ENCODE results near the gene TRPV5. TPM values are rescaled to one million over a fixed set of nuclear protein-coding genes. Genes with fewer than 3 reads are reported as not detected.
"Not testable (repeated sequence)": the region's sequence is repeated elsewhere in the genome, so short reads cannot be mapped to it uniquely, and the experiment has no call there.

The TRPV5 gene
- total RNA-seq = not detected

DNA sequence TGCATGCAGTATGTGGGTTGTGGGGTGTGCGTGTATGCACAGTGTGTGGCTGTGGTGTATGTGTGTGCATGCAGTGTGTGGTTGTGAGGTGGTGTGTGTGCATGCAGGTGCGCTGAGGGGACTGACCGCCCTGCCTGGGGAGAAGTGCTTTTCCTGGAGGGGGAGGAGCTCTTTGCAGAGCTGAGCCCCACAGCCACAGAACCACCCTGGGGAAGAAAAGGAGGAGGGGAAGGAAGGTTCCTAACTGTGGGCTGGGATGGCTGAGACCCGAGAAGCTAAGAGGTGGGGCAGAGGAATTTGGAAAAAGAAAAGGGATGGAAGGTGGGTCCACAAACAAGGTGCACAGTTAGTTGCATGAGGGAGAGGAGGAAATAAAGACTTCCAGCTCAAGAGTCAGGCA is at the start of gene TRPV5:
Gene TRPV5 (minus strand): TSS at position 123 of the 400 bp plus-strand sequence. CDS start 287 bp downstream, outside the sequence.
- H3K27ac ChIP-seq (ENCODE audit: low read depth, low read length) = no peak within 1 kb of the TSS
- no peaks in the 10 kb centered on the region for H3K36me3 ChIP-seq (ENCODE audit: control insufficient read depth in 3 of 3, insufficient read depth in 3 of 3, low read length in 3 of 3)
- peaks cover 0 to 9% (median 4%) of the 10 kb centered on the region in 3 donors for H3K27me3 ChIP-seq (ENCODE audit: control insufficient read depth in 3 of 3, insufficient read depth in 3 of 3, low read length in 3 of 3)
- no peaks in the 10 kb centered on the region for H3K9me3 ChIP-seq (ENCODE audit: control insufficient read depth in 3 of 3, low read length in 3 of 3)
- H3K4me1 ChIP-seq (ENCODE audit: control insufficient read depth in 3 of 3, insufficient read depth in 3 of 3, low read length in 3 of 3) = no peaks in the 10 kb centered on the region
- H3K9ac ChIP-seq (ENCODE audit: low read depth in 1 of 3, low read length in 3 of 3) = no peak within 1 kb of the TSS
- H3K4me3 ChIP-seq (ENCODE audit: low read length in 3 of 3) = no peak within 1 kb of the TSS

DNA sequence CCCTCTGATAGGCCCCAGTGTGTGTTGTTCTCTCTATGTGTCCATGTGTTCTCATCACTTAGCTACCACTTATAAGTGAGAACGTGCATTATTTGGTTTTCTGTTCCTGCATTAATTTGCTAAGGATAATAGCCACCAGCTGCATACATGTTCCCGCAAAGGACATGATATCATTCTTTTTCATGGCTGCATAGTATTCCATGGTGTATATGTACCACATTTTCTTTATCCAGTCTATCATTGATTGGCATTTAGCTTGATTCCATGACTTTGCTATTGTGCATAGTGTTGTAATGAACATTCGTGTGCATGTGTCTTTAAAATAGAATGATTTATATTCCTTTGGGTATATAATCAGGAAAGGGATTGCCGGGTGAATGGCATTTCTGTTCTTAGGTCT is 44.9 kb upstream of the TRPV5 start:
- H3K9ac ChIP-seq (ENCODE audit: low read depth in 1 of 3, low read length in 3 of 3); H3K27me3 ChIP-seq (ENCODE audit: control insufficient read depth in 3 of 3, insufficient read depth in 3 of 3, low read length in 3 of 3); H3K27ac ChIP-seq (ENCODE audit: low read depth, low read length); H3K9me3 ChIP-seq (ENCODE audit: control insufficient read depth in 3 of 3, low read length in 3 of 3); H3K4me1 ChIP-seq (ENCODE audit: control insufficient read depth in 3 of 3, insufficient read depth in 3 of 3, low read length in 3 of 3); H3K36me3 ChIP-seq (ENCODE audit: control insufficient read depth in 3 of 3, insufficient read depth in 3 of 3, low read length in 3 of 3); H3K4me3 ChIP-seq (ENCODE audit: low read length in 3 of 3): not testable (repeated sequence)

DNA sequence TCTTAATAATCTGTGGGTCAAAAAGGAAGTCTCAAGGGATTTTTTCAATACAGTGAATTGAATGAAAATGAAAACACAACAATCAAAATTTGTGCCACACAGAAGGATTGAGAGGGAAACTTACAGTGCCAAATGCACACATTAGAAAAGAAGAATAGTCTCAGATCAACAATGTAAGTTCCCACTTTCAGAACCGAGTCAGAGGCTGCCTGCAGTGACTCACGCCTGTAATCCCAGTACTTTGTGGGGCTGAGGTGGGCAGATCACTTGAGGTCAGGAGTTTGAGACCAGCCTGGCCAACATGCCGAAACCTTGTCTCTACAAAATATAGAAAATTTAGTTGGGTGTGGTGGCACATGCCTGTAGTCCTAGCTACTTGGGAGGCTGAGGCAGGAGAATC is 41.1 kb upstream of the TRPV5 start:
- H3K9me3 ChIP-seq (ENCODE audit: control insufficient read depth in 3 of 3, low read length in 3 of 3) = peaks cover 0 to 5% (median 0%) of the 10 kb centered on the region in 3 donors
- no peak overlapping the region for H3K4me3 ChIP-seq (ENCODE audit: low read length in 3 of 3)
- H3K27ac ChIP-seq (ENCODE audit: low read depth, low read length) = no peak overlapping the region
- no peak overlapping the region for H3K9ac ChIP-seq (ENCODE audit: low read depth in 1 of 3, low read length in 3 of 3)
- H3K27me3 ChIP-seq (ENCODE audit: control insufficient read depth in 3 of 3, insufficient read depth in 3 of 3, low read length in 3 of 3) = no peaks in the 10 kb centered on the region
- no peaks in the 10 kb centered on the region for H3K4me1 ChIP-seq (ENCODE audit: control insufficient read depth in 3 of 3, insufficient read depth in 3 of 3, low read length in 3 of 3)
- H3K36me3 ChIP-seq (ENCODE audit: control insufficient read depth in 3 of 3, insufficient read depth in 3 of 3, low read length in 3 of 3) = no peaks in the 10 kb centered on the region

DNA sequence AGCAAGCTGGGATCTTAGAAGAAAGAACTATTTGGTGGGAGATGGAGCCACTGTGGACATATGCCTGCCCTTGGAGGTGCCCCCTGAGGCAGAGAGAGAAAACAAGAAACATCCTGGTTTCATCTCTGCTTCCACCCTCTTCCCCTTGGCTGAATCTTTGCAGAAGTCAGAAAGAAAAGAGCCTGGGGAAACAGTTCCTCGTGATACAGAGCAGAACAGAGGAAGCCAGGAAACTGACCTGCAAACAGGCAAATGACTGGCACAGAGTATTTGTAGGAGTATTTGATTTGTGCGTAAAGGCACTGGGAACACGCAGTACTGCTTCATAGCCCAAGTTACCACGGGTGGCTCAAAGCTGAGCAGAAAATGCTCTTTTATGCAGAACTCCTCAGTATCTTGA is 35.6 kb upstream of the TRPV5 start:
- no peaks in the 10 kb centered on the region for H3K4me1 ChIP-seq (ENCODE audit: control insufficient read depth in 3 of 3, insufficient read depth in 3 of 3, low read length in 3 of 3)
- H3K9ac ChIP-seq (ENCODE audit: low read depth in 1 of 3, low read length in 3 of 3) = no peak overlapping the region
- no peaks in the 10 kb centered on the region for H3K9me3 ChIP-seq (ENCODE audit: control insufficient read depth in 3 of 3, low read length in 3 of 3)
- H3K4me3 ChIP-seq (ENCODE audit: low read length in 3 of 3) = no peak overlapping the region
- no peaks in the 10 kb centered on the region for H3K36me3 ChIP-seq (ENCODE audit: control insufficient read depth in 3 of 3, insufficient read depth in 3 of 3, low read length in 3 of 3)
- H3K27me3 ChIP-seq (ENCODE audit: control insufficient read depth in 3 of 3, insufficient read depth in 3 of 3, low read length in 3 of 3) = no peaks in the 10 kb centered on the region
- no peak overlapping the region for H3K27ac ChIP-seq (ENCODE audit: low read depth, low read length)

DNA sequence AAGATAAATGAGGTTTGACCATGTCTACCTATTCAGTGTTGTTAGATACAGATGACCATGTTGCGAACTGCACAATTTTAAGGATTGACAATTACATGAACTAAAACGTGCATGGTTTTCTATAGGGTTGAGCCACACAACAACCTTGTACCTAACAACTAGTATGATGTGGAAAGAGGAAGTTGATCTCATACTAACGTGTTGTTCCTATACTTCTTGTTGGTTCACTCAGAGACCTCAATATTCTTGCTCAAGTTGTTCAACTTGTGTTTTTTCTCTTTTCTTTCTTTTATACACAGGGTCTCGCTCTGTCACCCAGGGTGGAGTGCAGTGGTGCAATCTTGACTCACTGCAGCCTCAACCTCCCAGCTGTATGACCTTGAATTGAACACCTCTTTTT is 34.7 kb upstream of the TRPV5 start:
- Histone ChIP-seq H3K4me1 (ENCODE audit: control insufficient read depth in 3 of 3, insufficient read depth in 3 of 3, low read length in 3 of 3) (no peaks in the 10 kb centered on the region), H3K36me3 (ENCODE audit: control insufficient read depth in 3 of 3, insufficient read depth in 3 of 3, low read length in 3 of 3) (no peaks in the 10 kb centered on the region), H3K27me3 (ENCODE audit: control insufficient read depth in 3 of 3, insufficient read depth in 3 of 3, low read length in 3 of 3) (peaks cover 0 to 7% (median 0%) of the 10 kb centered on the region in 3 donors), H3K9ac (ENCODE audit: low read depth in 1 of 3, low read length in 3 of 3) (no peak overlapping the region), H3K9me3 (ENCODE audit: control insufficient read depth in 3 of 3, low read length in 3 of 3) (no peaks in the 10 kb centered on the region), H3K27ac (ENCODE audit: low read depth, low read length) (no peak overlapping the region), H3K4me3 (ENCODE audit: low read length in 3 of 3) (no peak overlapping the region)

DNA sequence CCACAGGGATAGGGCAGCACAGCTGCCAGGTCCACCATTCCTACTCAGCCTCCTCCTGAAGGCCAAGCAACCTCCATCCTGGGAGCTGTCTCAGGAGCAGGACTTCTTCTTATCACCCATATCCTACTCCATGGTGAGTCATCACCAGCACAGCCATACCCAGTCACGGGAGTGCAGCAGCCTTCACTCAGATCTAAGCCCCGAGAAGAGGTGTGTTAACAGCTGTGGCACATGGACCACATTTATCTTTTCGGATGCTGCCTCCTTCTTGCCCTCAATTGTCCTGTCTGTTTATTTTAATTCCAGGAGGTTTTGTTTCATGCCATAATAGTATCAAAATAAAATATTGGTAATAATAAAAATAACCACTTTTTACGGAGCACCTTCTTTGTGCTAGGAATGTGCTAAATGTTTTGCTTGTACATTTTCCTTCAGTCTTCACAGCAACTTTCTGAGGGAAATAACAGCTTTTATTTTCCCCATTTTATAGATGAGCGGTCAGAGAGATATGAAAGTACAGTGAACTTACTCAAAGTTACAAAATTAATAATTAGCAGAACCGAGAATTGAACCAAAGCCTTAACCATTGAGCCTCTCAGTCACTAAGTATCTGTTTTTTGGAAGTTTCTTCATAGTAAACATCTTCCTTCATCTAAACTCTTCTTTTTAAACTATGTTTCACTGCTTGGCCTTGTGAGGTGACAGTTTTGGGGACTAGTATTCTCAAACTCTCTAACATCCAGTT is 31.1 kb upstream of the TRPV5 start:
- Histone ChIP-seq H3K4me3 (ENCODE audit: low read length in 3 of 3) (no peak overlapping the region), H3K9ac (ENCODE audit: low read depth in 1 of 3, low read length in 3 of 3) (no peak overlapping the region), H3K4me1 (ENCODE audit: control insufficient read depth in 3 of 3, insufficient read depth in 3 of 3, low read length in 3 of 3) (no peaks in the 10 kb centered on the region), H3K27ac (ENCODE audit: low read depth, low read length) (no peak overlapping the region), H3K36me3 (ENCODE audit: control insufficient read depth in 3 of 3, insufficient read depth in 3 of 3, low read length in 3 of 3) (no peaks in the 10 kb centered on the region), H3K9me3 (ENCODE audit: control insufficient read depth in 3 of 3, low read length in 3 of 3) (no peaks in the 10 kb centered on the region), H3K27me3 (ENCODE audit: control insufficient read depth in 3 of 3, insufficient read depth in 3 of 3, low read length in 3 of 3) (peaks cover 0 to 7% (median 0%) of the 10 kb centered on the region in 3 donors)

DNA sequence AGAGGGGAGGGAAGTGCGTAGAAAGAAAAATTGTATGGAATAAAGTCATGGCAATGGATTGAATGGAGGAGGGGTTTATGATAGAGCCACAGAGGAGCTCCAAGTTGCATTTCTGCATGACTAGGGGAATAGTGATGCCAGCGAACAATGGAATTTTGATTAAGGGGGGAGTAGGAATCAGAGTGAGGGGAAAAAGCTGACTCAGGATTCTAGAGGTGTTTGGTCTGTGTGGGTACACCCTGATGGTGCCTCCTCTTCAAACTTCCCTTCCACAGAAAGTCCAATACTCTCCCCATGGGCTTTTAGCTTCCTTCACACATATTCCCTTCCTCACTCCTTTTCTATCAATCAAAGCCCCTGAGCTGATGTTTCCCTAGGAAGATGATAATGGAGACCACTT is 30.4 kb upstream of the TRPV5 start:
- H3K4me1 ChIP-seq (ENCODE audit: control insufficient read depth in 3 of 3, insufficient read depth in 3 of 3, low read length in 3 of 3) = no peaks in the 10 kb centered on the region
- no peak overlapping the region for H3K4me3 ChIP-seq (ENCODE audit: low read length in 3 of 3)
- H3K27me3 ChIP-seq (ENCODE audit: control insufficient read depth in 3 of 3, insufficient read depth in 3 of 3, low read length in 3 of 3) = peaks cover 0 to 7% (median 0%) of the 10 kb centered on the region in 3 donors
- H3K9ac ChIP-seq (ENCODE audit: low read depth in 1 of 3, low read length in 3 of 3) = no peak overlapping the region
- H3K9me3 ChIP-seq (ENCODE audit: control insufficient read depth in 3 of 3, low read length in 3 of 3) = no peaks in the 10 kb centered on the region
- H3K27ac ChIP-seq (ENCODE audit: low read depth, low read length) = no peak overlapping the region
- no peaks in the 10 kb centered on the region for H3K36me3 ChIP-seq (ENCODE audit: control insufficient read depth in 3 of 3, insufficient read depth in 3 of 3, low read length in 3 of 3)

DNA sequence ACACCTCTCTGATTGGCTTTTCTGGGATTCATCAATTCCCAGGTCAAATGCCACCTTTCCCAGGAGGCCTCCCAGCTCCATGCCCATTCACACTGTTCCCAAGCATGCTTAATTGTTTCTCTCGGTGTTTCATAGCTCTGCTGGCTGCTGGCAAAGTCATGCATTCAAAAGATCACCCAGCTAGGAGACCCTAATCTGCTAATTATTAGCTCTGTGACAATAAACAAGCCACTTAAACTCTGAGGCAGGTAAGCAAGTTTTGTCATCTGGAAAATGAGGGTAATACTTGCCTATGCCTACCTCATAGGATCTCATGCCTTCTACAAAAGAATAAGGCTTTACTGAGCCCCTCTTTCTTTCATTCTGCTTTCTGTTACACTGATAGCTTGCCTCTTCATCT is 29.4 kb upstream of the TRPV5 start:
- H3K36me3 ChIP-seq (ENCODE audit: control insufficient read depth in 3 of 3, insufficient read depth in 3 of 3, low read length in 3 of 3) = no peaks in the 10 kb centered on the region
- no peaks in the 10 kb centered on the region for H3K4me1 ChIP-seq (ENCODE audit: control insufficient read depth in 3 of 3, insufficient read depth in 3 of 3, low read length in 3 of 3)
- H3K4me3 ChIP-seq (ENCODE audit: low read length in 3 of 3) = no peak overlapping the region
- peaks cover 0 to 7% (median 0%) of the 10 kb centered on the region in 3 donors for H3K27me3 ChIP-seq (ENCODE audit: control insufficient read depth in 3 of 3, insufficient read depth in 3 of 3, low read length in 3 of 3)
- no peaks in the 10 kb centered on the region for H3K9me3 ChIP-seq (ENCODE audit: control insufficient read depth in 3 of 3, low read length in 3 of 3)
- no peak overlapping the region for H3K27ac ChIP-seq (ENCODE audit: low read depth, low read length)
- no peak overlapping the region for H3K9ac ChIP-seq (ENCODE audit: low read depth in 1 of 3, low read length in 3 of 3)

DNA sequence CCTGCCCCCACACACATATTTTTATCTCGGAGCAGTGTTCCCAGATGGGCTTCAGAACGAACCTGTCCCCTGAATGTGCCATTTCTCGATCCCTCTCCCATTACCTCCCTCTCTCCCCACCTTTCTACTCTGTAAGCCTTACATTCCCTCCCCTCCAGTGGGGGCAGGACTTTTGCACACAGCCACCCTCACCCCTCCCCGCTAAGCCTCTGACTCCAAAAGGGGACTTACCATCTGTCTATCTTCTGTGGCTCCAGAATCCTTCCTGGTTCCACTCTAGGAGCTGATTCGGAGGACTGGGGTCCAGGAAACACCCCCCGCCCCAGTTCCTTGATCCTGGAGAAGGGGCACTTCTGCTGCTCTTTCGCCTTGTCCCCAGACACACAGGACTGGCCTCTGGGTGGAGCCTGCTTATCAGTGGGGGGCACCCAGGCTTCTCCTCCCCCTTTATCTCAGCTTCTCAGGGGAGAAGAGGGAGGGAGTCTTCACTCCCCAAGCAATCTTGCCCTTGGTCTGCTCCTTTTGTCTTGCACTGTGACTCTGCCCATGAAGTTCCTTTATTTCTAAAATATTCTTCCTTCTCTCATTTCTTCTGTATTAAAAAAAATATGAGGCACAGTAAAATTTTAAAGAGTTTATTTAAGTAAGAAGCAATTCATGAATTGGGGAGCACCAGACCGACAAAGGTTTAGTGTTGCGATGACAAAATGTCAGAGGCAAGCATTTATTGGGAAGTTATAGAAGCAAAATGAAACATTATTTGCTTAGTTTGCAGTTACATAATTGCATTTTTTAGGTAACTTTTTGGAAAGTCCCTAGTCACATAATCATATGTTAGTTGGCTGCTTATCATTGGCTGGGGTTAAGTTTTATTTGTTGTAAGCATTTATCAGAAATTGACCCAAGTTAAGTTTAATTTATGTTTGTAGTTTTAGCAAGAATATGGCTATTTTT is 28.7 kb upstream of the TRPV5 start, which contains the start of gene KEL:
Gene KEL (minus strand): TSS at position 391 of the 954 bp plus-strand sequence. CDS start 157 bp downstream, at position 234.
- no peak within 1 kb of the TSS for H3K9ac ChIP-seq (ENCODE audit: low read depth in 1 of 3, low read length in 3 of 3)
- H3K27ac ChIP-seq (ENCODE audit: low read depth, low read length) = no peak within 1 kb of the TSS
- H3K36me3 ChIP-seq (ENCODE audit: control insufficient read depth in 3 of 3, insufficient read depth in 3 of 3, low read length in 3 of 3) = no peaks in the 10 kb centered on the region
- H3K4me1 ChIP-seq (ENCODE audit: control insufficient read depth in 3 of 3, insufficient read depth in 3 of 3, low read length in 3 of 3) = no peaks in the 10 kb centered on the region
- H3K4me3 ChIP-seq (ENCODE audit: low read length in 3 of 3) = no peak within 1 kb of the TSS
- H3K27me3 ChIP-seq (ENCODE audit: control insufficient read depth in 3 of 3, insufficient read depth in 3 of 3, low read length in 3 of 3) = peaks cover 0 to 7% (median 0%) of the 10 kb centered on the region in 3 donors
- no peaks in the 10 kb centered on the region for H3K9me3 ChIP-seq (ENCODE audit: control insufficient read depth in 3 of 3, low read length in 3 of 3)

DNA sequence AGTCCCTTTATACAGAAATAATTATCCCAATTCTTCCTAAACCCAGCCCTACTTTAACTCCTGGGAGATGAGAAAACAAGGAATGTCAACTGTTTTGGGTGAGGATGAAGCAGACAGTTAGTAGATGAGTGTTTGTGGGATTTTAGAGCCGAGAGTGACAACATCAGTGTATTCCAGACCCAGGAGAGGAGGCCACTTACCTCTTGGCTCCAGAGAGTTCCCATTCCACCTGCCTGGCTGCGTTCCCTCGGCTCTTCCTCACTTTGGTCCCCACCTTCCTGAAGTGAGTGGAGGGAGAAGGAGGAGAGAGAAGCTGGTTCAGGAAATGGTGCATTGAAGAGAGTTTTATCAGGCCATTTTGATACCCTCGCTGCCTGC is 28.0 kb upstream of the TRPV5 start:
- Histone ChIP-seq H3K9ac (ENCODE audit: low read depth in 1 of 3, low read length in 3 of 3) (no peak overlapping the region), H3K27ac (ENCODE audit: low read depth, low read length) (no peak overlapping the region), H3K4me1 (ENCODE audit: control insufficient read depth in 3 of 3, insufficient read depth in 3 of 3, low read length in 3 of 3) (no peaks in the 10 kb centered on the region), H3K36me3 (ENCODE audit: control insufficient read depth in 3 of 3, insufficient read depth in 3 of 3, low read length in 3 of 3) (no peaks in the 10 kb centered on the region), H3K27me3 (ENCODE audit: control insufficient read depth in 3 of 3, insufficient read depth in 3 of 3, low read length in 3 of 3) (peaks cover 0 to 7% (median 0%) of the 10 kb centered on the region in 3 donors), H3K9me3 (ENCODE audit: control insufficient read depth in 3 of 3, low read length in 3 of 3) (no peaks in the 10 kb centered on the region), H3K4me3 (ENCODE audit: low read length in 3 of 3) (no peak overlapping the region)
